Kidney (tissue), 14 donors: ENCODE data around the gene MLST8. TPM values are rescaled to one million over a fixed set of nuclear protein-coding genes. Genes with fewer than 3 reads are reported as not detected.

Experiments used
- DNase-seq, 5 donors: peaks; one replicate each; pipeline ENCODE4 v3.0.0-alpha.2; 2013 to 2020
- FAIRE-seq: peaks from 2 replicates; lab custom pipeline; 2012; peaks lifted over from hg19 to GRCh38; lab: Jason Lieb, UNC
- H3K27ac ChIP-seq, 2 donors: one replicate each; pipeline ENCODE4 v1.7.0; 2013; ENCODE audit warnings: low read depth in 2 of 2, low read length in 2 of 2, inconsistent platforms in 1 of 2
- H3K27me3 ChIP-seq: one replicate; pipeline ENCODE4 v1.7.1; 2013; ENCODE audit warnings: low read length, inconsistent platforms; ENCODE audit not compliant: control insufficient read depth, insufficient read depth
- H3K36me3 ChIP-seq, 3 donors: one replicate each; pipeline versions ENCODE4 v1.7.0 to v1.7.1; 2013; ENCODE audit warnings: low read length in 3 of 3, control low read depth in 1 of 3, inconsistent platforms in 1 of 3; ENCODE audit not compliant: insufficient read depth in 3 of 3, control insufficient read depth in 2 of 3
- H3K4me1 ChIP-seq, 3 donors: one replicate each; pipeline versions ENCODE4 v1.7.0 to v1.7.1; 2013; ENCODE audit warnings: low read length in 3 of 3, inconsistent platforms in 1 of 3, low read depth in 1 of 3; ENCODE audit not compliant: control insufficient read depth in 2 of 3, insufficient read depth in 2 of 3
- H3K4me3 ChIP-seq, 3 donors: one replicate each; pipeline versions ENCODE4 v1.7.0 to v1.8.1; 2013; ENCODE audit warnings: low read length in 3 of 3, control low read depth in 1 of 3, inconsistent platforms in 1 of 3
- H3K9ac ChIP-seq, 3 donors: one replicate each; pipeline versions ENCODE4 v1.7.0 to v1.7.1; 2013; ENCODE audit warnings: low read length in 3 of 3, control low read depth in 1 of 3, inconsistent platforms in 1 of 3
- H3K9me3 ChIP-seq, 3 donors: one replicate each; pipeline versions ENCODE4 v1.7.0 to v1.7.1; 2013; ENCODE audit warnings: low read length in 3 of 3, control low read depth in 1 of 3, inconsistent platforms in 1 of 3; ENCODE audit not compliant: control insufficient read depth in 2 of 3, insufficient read depth in 1 of 3
- intact Hi-C: fragments of 100-400 bp; cut with DNase I; formaldehyde crosslinking; loops from one replicate; pipeline ENCODE4 v1.11.1; 2022
- polyA plus RNA-seq: library from polyadenylated mRNA; stranded (reverse); fragments of 350-450 nt; fragmentation: Illumina TruSeq; extraction: RNeasy Lipid Tissue Mini Kit (QIAGEN cat#74804); gene quantifications from one replicate; pipeline ENCODE4 v1.2.3, GENCODE V29; 2014; ENCODE audit warnings: low read depth, low replicate concordance; ENCODE audit not compliant: insufficient read depth
- total RNA-seq: library from RNA; stranded (reverse); fragmentation: NEBNext Ultra II Directional; extraction: Animal tissue kit (Norgen Biotek cat#: 25700); gene quantifications from one replicate; pipeline ENCODE4 v1.2.1, GENCODE V29; 2021
- TF ChIP-seq, protein P1 (sequence below): IDR thresholded peaks from 3 replicates; pipeline ENCODE4 v1.5.1; 2012; ENCODE audit warnings: mild to moderate bottlenecking, moderate library complexity, borderline replicate concordance; ENCODE audit not compliant: insufficient read depth; ENCODE audit errors: extremely low read depth
- donor health status: control.
- donor health status: control.
- donor health status: control.
- donor health status: control.
- donor health status: control.
- donor health status: DM: yes; HTN: yes; CAD: no.
- donor health status: Normal renal cell carcinoma (clear cell type).

The MLST8 gene
- total and polyA plus RNA-seq, 2 donors from 2014 or later = 34.0 to 63.3 TPM

DNA sequence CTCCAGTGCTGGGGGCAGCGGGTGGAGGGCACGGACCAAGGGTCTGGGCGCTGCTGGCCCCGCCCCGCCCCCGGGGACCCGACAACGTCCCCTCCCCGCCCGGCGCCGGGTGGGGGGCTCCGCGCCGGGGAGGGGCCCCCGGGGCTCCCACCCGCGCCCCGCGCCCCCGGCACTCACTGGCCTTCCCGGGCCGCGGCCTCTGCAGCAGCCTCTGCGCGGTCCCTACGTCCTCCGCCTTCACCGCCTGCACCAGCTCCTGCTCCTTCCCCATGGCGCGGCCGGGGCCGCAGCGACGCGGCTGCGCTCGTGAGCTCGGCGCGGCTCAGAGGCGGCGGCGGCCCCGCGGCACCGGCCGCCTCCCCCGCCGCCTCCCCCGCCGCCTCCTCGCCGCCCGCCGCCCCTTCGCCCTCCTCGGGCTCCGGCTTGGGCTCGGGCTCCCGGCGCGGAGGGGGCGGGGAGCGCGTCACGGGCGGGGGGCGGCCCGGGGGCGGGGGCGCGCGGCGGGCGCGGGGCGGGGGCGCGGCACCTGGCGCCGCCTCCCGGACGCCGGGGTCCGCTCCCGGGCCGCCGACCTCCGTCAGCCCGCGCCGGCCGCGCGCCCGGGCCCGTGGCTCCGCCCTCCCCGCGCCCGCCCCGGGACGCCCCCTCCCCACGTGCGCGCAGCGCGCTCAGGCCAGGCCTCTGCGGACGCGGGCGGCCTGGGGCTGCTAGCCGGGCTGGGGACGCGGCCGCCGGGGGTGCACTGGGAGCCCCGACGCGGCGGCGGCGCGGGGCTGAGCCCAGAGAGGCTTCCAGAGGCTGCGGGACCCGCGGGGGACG, 8.9 kb upstream of the MLST8 start, which contains the start of gene CASKIN1:
Gene CASKIN1 (minus strand): TSS at position 444 of the 819 bp plus-strand sequence. CDS start 173 bp downstream, at position 271.
- Histone ChIP-seq H3K4me1 (peaks cover 0 to 3% (median 0%) of the 10 kb centered on the region in 3 donors), H3K4me3 (no peak within 1 kb of the TSS), H3K27ac (no peak within 1 kb of the TSS), H3K36me3 (no peaks in the 10 kb centered on the region), H3K9me3 (no peaks in the 10 kb centered on the region), H3K9ac (no peak within 1 kb of the TSS), H3K27me3 (no peaks in the 10 kb centered on the region)
- intact Hi-C loops = no loop called here
- DNase-seq (peak in 2 of 5 donors; percentile 43 to 58), FAIRE-seq (no peak)
- TF ChIP-seq, protein P1, sequence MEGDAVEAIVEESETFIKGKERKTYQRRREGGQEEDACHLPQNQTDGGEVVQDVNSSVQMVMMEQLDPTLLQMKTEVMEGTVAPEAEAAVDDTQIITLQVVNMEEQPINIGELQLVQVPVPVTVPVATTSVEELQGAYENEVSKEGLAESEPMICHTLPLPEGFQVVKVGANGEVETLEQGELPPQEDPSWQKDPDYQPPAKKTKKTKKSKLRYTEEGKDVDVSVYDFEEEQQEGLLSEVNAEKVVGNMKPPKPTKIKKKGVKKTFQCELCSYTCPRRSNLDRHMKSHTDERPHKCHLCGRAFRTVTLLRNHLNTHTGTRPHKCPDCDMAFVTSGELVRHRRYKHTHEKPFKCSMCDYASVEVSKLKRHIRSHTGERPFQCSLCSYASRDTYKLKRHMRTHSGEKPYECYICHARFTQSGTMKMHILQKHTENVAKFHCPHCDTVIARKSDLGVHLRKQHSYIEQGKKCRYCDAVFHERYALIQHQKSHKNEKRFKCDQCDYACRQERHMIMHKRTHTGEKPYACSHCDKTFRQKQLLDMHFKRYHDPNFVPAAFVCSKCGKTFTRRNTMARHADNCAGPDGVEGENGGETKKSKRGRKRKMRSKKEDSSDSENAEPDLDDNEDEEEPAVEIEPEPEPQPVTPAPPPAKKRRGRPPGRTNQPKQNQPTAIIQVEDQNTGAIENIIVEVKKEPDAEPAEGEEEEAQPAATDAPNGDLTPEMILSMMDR = no peak

DNA sequence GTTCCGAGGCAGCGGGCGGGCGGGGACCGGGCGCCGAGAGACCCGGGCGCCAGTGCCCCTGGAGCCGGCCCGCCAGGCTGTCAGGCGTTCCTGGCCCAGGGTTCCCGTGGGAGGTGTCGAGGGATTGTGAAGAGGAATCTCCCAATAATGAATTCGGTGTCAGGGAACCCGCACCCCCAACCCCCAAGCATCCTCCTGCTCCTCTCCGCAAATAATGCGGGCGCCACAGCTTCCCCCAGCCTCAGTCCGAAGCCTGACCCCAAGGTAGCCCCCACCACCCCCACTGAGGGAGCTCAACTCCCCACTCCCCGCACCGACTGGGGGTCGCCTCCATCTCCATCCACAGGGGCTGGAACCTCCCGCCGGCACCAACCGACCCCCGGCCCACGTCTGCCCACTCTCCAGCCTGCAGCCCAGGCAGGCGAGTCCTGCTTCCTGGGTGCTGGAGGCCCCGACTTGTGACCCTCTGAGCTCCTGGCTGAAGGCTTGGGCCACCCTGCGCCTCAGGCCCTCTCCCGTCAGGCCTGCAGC, 8.2 kb upstream of the MLST8 start:
- Histone ChIP-seq H3K9ac (no peak overlapping the region), H3K36me3 (no peaks in the 10 kb centered on the region), H3K4me3 (no peak overlapping the region), H3K27ac (no peak overlapping the region), H3K4me1 (peaks cover 0 to 3% (median 0%) of the 10 kb centered on the region in 3 donors), H3K27me3 (no peaks in the 10 kb centered on the region), H3K9me3 (no peaks in the 10 kb centered on the region)
- intact Hi-C loops = no loop called here
- TF ChIP-seq, protein P1 = no peak
- DNase-seq (no peak), FAIRE-seq (no peak)

DNA sequence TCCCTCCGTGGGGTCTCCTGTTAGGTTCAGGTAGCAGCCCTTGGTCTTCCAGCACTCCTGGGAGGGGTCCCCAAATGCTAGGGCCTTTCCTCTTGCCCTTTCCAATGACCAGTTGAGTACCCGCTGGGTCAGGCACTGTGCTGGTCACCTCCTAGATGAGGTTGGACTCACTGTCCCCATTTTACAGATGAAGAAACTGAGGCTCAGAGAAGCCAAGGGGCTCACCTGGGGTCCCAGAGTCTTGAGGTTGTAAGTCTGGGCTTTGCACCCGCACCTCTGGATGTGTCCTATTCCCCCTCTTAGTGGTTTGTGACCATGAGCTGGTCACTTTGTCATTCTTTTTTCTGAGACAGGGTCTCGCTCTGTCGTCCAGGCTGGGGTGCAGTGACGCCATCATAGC, 7.5 kb upstream of the MLST8 start:
- no peak overlapping the region for H3K9ac ChIP-seq
- DNase-seq (no peak), FAIRE-seq (no peak)
- H3K4me3 ChIP-seq = no peak overlapping the region
- H3K27me3 ChIP-seq = no peaks in the 10 kb centered on the region
- intact Hi-C loops = no loop called here
- H3K4me1 ChIP-seq = peaks cover 0 to 3% (median 0%) of the 10 kb centered on the region in 3 donors
- TF ChIP-seq, protein P1 = no peak
- no peaks in the 10 kb centered on the region for H3K36me3 ChIP-seq
- H3K27ac ChIP-seq = no peak overlapping the region
- no peaks in the 10 kb centered on the region for H3K9me3 ChIP-seq
